Brain microvascular endothelial cell (primary cell): ENCODE results near the gene MYBBP1A.

Experiments used
- DNase-seq: peaks from one replicate; pipeline ENCODE4 v3.0.0-alpha.2; 2020
- H3K27ac ChIP-seq: fragments of 250-450 bp; sonication (Bioruptor Pico); 2 replicates; pipeline ENCODE4 v1.5.1; 2020; ENCODE audit warnings: mild to moderate bottlenecking, moderate library complexity
- H3K27me3 ChIP-seq: fragments of 250-450 bp; sonication (Bioruptor Pico); replicated peaks from 2 replicates; pipeline ENCODE4 v1.5.1; 2020; ENCODE audit warnings: mild to moderate bottlenecking
- H3K36me3 ChIP-seq: fragments of 250-450 bp; sonication (Bioruptor Pico); replicated peaks from 2 replicates; pipeline ENCODE4 v1.5.1; 2020; ENCODE audit warnings: mild to moderate bottlenecking
- H3K4me3 ChIP-seq: 2 replicates; pipeline ENCODE4 v1.5.1; 2011; ENCODE audit warnings: low read depth, mild to moderate bottlenecking, control low read depth, low read length, moderate library complexity
- CTCF ChIP-seq: IDR thresholded peaks from 2 replicates; pipeline ENCODE4 v1.5.1; 2011; ENCODE audit warnings: low read depth, mild to moderate bottlenecking, moderate library complexity, low read length, control low read depth, inconsistent platforms; ENCODE audit errors: missing control alignments
- in situ Hi-C: cut with HindIII; loops from 2 replicates; pipeline ENCODE4 v1.10.0; 2017; ENCODE audit warnings: low sequenced_read_pairs, low pct_ligation_motif_present

The MYBBP1A gene

GRCh38 chr17:4544135-4544950 is 10.8 kb downstream of the MYBBP1A start:
- H3K36me3 ChIP-seq = peaks cover 72% of the 10 kb centered on the region

GRCh38 chr17:4543557-4544026 is 11.6 kb downstream of the MYBBP1A start:
- Histone ChIP-seq H3K36me3 (peaks cover 65% of the 10 kb centered on the region), H3K27me3 (no peaks in the 10 kb centered on the region), H3K4me3 (no peak overlapping the region), H3K27ac (no peak overlapping the region)
- in situ Hi-C loops = no loop called here
- no peak for TF ChIP-seq CTCF
- DNase-seq = no peak

More at GRCh38 chr17:4544135-4544950, 10.8 kb downstream of the MYBBP1A start:
- TF ChIP-seq CTCF = no peak
- no peak for DNase-seq
- H3K27ac ChIP-seq = no peak overlapping the region
- H3K27me3 ChIP-seq = no peaks in the 10 kb centered on the region
- in situ Hi-C loops = no loop called here
- H3K4me3 ChIP-seq = no peak overlapping the region

- H3K27me3 ChIP-seq = no peaks in the 10 kb centered on the region
- in situ Hi-C loops = no loop called here
- H3K4me3 ChIP-seq = no peak overlapping the region
- TF ChIP-seq CTCF = no peak
- H3K36me3 ChIP-seq = peaks cover 56% of the 10 kb centered on the region
- DNase-seq = no peak
- no peak overlapping the region for H3K27ac ChIP-seq
Measured at GRCh38 chr17:4542726-4543191, 12.4 kb downstream of the MYBBP1A start.

GRCh38 chr17:4542003-4542725 is 13.0 kb downstream of the MYBBP1A start:
- no peak overlapping the region for H3K4me3 ChIP-seq
- in situ Hi-C loops = no loop called here

GRCh38 chr17:4541328-4542002 is 13.7 kb downstream of the MYBBP1A start:
- DNase-seq = no peak
- peaks cover 46% of the 10 kb centered on the region for H3K36me3 ChIP-seq
- H3K4me3 ChIP-seq = no peak overlapping the region
- in situ Hi-C loops = no loop called here
- H3K27ac ChIP-seq = no peak overlapping the region
- TF ChIP-seq CTCF = no peak
- H3K27me3 ChIP-seq = no peaks in the 10 kb centered on the region

More at GRCh38 chr17:4542003-4542725, 13.0 kb downstream of the MYBBP1A start:
- H3K27me3 ChIP-seq = no peaks in the 10 kb centered on the region
- H3K27ac ChIP-seq = no peak overlapping the region
- H3K36me3 ChIP-seq = peaks cover 50% of the 10 kb centered on the region
- no peak for DNase-seq
- TF ChIP-seq CTCF = no peak
